Mesenchymal stem cell (in vitro differentiated cells and primary cell): ENCODE data around the gene SYT8.
A peak's percentile ranks its signal among the peaks of the same experiment; 100 is the strongest.
"Not testable (repeated sequence)": the region's sequence is repeated elsewhere in the genome, so short reads cannot be mapped to it uniquely, and the experiment has no call there.

Experiments
- DNase-seq: peaks from one replicate; pipeline ENCODE4 v3.0.0-alpha.2; 2013
- H2AFZ ChIP-seq: one replicate; pipeline ENCODE4 v1.6.1; 2013; ENCODE audit warnings: low read depth, mild to moderate bottlenecking, control low read depth, inconsistent platforms, low read length, moderate library complexity
- H2AK5ac ChIP-seq: 2 replicates; pipeline ENCODE4 v1.6.1; 2013; ENCODE audit warnings: low read length, moderate library complexity, mild to moderate bottlenecking, inconsistent platforms; ENCODE audit not compliant: severe bottlenecking
- H2BK120ac ChIP-seq: one replicate; pipeline ENCODE4 v1.6.1; 2013; ENCODE audit warnings: low read depth, mild to moderate bottlenecking, inconsistent platforms, low read length, moderate library complexity
- H2BK12ac ChIP-seq, 2 experiments: one replicate each; pipeline ENCODE4 v1.6.1; 2013; ENCODE audit warnings: inconsistent platforms in 2 of 2, low read length in 2 of 2, mild to moderate bottlenecking in 2 of 2, moderate library complexity in 2 of 2, control low read depth in 1 of 2
- H2BK15ac ChIP-seq: one replicate; pipeline ENCODE4 v1.6.1; 2013; ENCODE audit warnings: mild to moderate bottlenecking, low read depth, inconsistent platforms; ENCODE audit not compliant: poor library complexity, severe bottlenecking
- H2BK5ac ChIP-seq: 2 replicates; pipeline ENCODE4 v1.6.1; 2013; ENCODE audit warnings: low read depth, mild to moderate bottlenecking, low read length, control low read depth, inconsistent platforms; ENCODE audit not compliant: poor library complexity, severe bottlenecking
- H3K14ac ChIP-seq, 2 experiments: one replicate each; pipeline ENCODE4 v1.6.1; 2013; ENCODE audit warnings: inconsistent platforms in 2 of 2, low read length in 2 of 2, control low read depth in 1 of 2, mild to moderate bottlenecking in 1 of 2, moderate library complexity in 1 of 2
- H3K18ac ChIP-seq, 2 experiments: one replicate each; pipeline ENCODE4 v1.6.1; 2013; ENCODE audit warnings: inconsistent platforms in 2 of 2, low read length in 2 of 2, control low read depth in 1 of 2, low read depth in 1 of 2, mild to moderate bottlenecking in 1 of 2
- H3K23ac ChIP-seq, 2 experiments: one replicate each; pipeline ENCODE4 v1.6.1; 2013; ENCODE audit warnings: inconsistent platforms in 2 of 2, low read length in 2 of 2, mild to moderate bottlenecking in 2 of 2, moderate library complexity in 2 of 2, control low read depth in 1 of 2
- H3K27ac ChIP-seq: 2 replicates; pipeline ENCODE4 v1.5.1; 2013; ENCODE audit warnings: mild to moderate bottlenecking, moderate library complexity, low read length, control low read depth, inconsistent platforms; ENCODE audit not compliant: poor library complexity, severe bottlenecking
- H3K27me3 ChIP-seq, 2 experiments: 2 replicates each; pipeline versions ENCODE4 v1.6.1 to v1.7.0; 2013; ENCODE audit warnings: low read length in 2 of 2, mild to moderate bottlenecking in 2 of 2, moderate library complexity in 2 of 2, control low read depth in 1 of 2, inconsistent platforms in 1 of 2; ENCODE audit not compliant: control insufficient read depth in 1 of 2, insufficient read depth in 1 of 2
- H3K36me3 ChIP-seq, 2 experiments: 2 replicates each; pipeline versions ENCODE4 v1.6.1 to v1.7.0; 2013; ENCODE audit warnings: low read length in 2 of 2, control low read depth in 1 of 2, inconsistent platforms in 1 of 2, low read depth in 1 of 2, mild to moderate bottlenecking in 1 of 2; ENCODE audit not compliant: insufficient read depth in 2 of 2, control insufficient read depth in 1 of 2
- H3K4ac ChIP-seq, 2 experiments: one replicate each; pipeline ENCODE4 v1.6.1; 2013; ENCODE audit warnings: inconsistent platforms in 2 of 2, low read length in 2 of 2, mild to moderate bottlenecking in 2 of 2, moderate library complexity in 2 of 2, control low read depth in 1 of 2, low read depth in 1 of 2
- H3K4me1 ChIP-seq: 2 replicates; pipeline ENCODE4 v1.6.1; 2013; ENCODE audit warnings: low read depth, low read length, control low read depth; ENCODE audit not compliant: control insufficient read depth, insufficient read depth
- H3K4me2 ChIP-seq: 2 replicates; pipeline ENCODE4 v1.6.1; 2013; ENCODE audit warnings: low read length, mild to moderate bottlenecking, inconsistent platforms; ENCODE audit not compliant: poor library complexity, severe bottlenecking
- H3K4me3 ChIP-seq, 2 experiments: 2 replicates each; pipeline versions ENCODE4 v1.5.1 to v1.7.0; 2013; ENCODE audit warnings: low read length in 2 of 2, mild to moderate bottlenecking in 2 of 2, control low read depth in 1 of 2, low read depth in 1 of 2; ENCODE audit not compliant: insufficient read depth in 1 of 2
- H3K79me1 ChIP-seq: replicated peaks from 2 replicates; pipeline ENCODE4 v1.6.1; 2013; ENCODE audit warnings: mild to moderate bottlenecking, control low read depth, low read length, inconsistent platforms; ENCODE audit not compliant: poor library complexity, severe bottlenecking
- H3K9ac ChIP-seq: 2 replicates; pipeline ENCODE4 v1.7.0; 2013; ENCODE audit warnings: mild to moderate bottlenecking, low read length, moderate library complexity
- H3K9me3 ChIP-seq: 2 replicates; pipeline ENCODE4 v1.7.0; 2013; ENCODE audit warnings: mild to moderate bottlenecking, low read length; ENCODE audit not compliant: control insufficient read depth
- H4K8ac ChIP-seq: one replicate; pipeline ENCODE4 v1.6.1; 2013; ENCODE audit warnings: inconsistent platforms, mild to moderate bottlenecking, low read length, moderate library complexity
- H4K91ac ChIP-seq: one replicate; pipeline ENCODE4 v1.6.1; 2013; ENCODE audit warnings: mild to moderate bottlenecking, low read length, inconsistent platforms
- WGBS: methylation state at CpG from one replicate; pipeline ENCODE4 v1.1.7; 2013; ENCODE audit warnings: mixed read lengths; 5-methylcytosine and 5-hydroxymethylcytosine counted together

Gene SYT8

DNA sequence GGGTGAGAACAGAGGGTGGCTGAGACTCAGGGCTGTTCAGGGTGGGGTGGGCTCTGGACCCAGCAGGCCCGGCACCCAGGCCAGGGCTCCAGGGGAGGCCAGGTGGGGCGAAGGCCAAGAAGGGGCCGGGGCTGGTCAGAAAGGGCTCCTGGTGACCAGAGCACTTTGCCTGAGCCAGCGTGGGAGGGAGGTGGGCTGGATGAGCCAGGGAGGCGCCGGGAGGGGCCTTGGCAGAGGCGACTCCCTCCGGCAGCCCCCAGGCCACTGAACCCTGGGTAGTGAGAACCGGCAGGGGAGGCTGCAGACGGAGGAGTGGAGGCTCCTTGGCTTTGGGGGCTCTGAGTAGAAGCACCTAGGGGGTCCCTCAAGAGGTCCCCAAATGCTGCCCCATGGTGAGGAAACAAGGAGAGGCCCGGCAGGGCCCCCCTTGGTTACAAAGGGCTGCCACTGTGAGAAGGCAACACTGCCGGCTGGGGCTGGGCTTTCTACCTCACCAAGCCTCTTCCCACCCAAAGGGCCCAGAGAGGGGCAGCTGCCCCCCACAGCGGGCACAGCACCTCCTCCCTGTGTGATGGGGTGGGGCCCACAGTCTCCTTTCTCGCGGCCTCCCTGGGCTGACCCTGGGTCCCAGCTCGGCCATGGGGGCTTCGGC is 39.8 kb downstream of the SYT8 start:
- Histone ChIP-seq H3K4me1 (peaks cover 74% of the 10 kb centered on the region), H4K8ac (peak overlapping the region; percentile 27), H2BK5ac (peak overlapping the region; percentile 32), H2AK5ac (peak overlapping the region; percentile 45), H3K9ac (peak overlapping the region; percentile 77), H2BK12ac (peak overlapping the region; percentile 42 to 48), H3K18ac (peak overlapping the region in 1 of 2 experiments; percentile 95), H4K91ac (peak overlapping the region; percentile 82), H3K27me3 (peaks cover 0 to 13% of the 10 kb centered on the region in 2 experiments), H3K14ac (peak overlapping the region in 1 of 2 experiments; percentile 12), H3K4ac (peak overlapping the region; percentile 9 to 60), H3K4me3 (peak overlapping the region in 1 of 2 experiments; percentile 53), H2BK15ac (peak overlapping the region; percentile 33), H2BK120ac (peak overlapping the region; percentile 50)
- not testable (repeated sequence) for H3K4me2 ChIP-seq, H3K23ac ChIP-seq, H2AFZ ChIP-seq, H3K36me3 ChIP-seq, H3K9me3 ChIP-seq, H3K79me1 ChIP-seq, DNase-seq, H3K27ac ChIP-seq
- 89% methylated on average over 17 of the region's 17 CpGs for WGBS

- peaks cover 0 to 6% of the 10 kb centered on the region in 2 experiments for H3K27me3 ChIP-seq
Observed at GRCh38 chr11:1875093-1875850, 40.5 kb downstream of the SYT8 start.

GRCh38 chr11:1875851-1876301 is 41.1 kb downstream of the SYT8 start:
- Histone ChIP-seq H2BK12ac (peak overlapping the region in 1 of 2 experiments; percentile 99), H3K9ac (peak overlapping the region; percentile 77), H4K91ac (peak overlapping the region; percentile 94), H3K18ac (peak overlapping the region in 1 of 2 experiments; percentile 95), H3K14ac (peak overlapping the region in 1 of 2 experiments; percentile 79), H3K4me3 (peak overlapping the region in 1 of 2 experiments; percentile 58), H2BK120ac (peak overlapping the region; percentile 75), H4K8ac (peak overlapping the region; percentile 92), H3K4ac (peak overlapping the region; percentile 42 to 89), H3K4me1 (peaks cover 82% of the 10 kb centered on the region), H2BK15ac (peak overlapping the region; percentile 15)
- H3K9me3 ChIP-seq, H2AK5ac ChIP-seq, H3K27ac ChIP-seq, H3K23ac ChIP-seq, H3K27me3 ChIP-seq, H2BK5ac ChIP-seq, H2AFZ ChIP-seq, H3K79me1 ChIP-seq, DNase-seq, H3K36me3 ChIP-seq, H3K4me2 ChIP-seq: not testable (repeated sequence)
- 79% methylated on average over 13 of the region's 13 CpGs for WGBS

More at GRCh38 chr11:1875093-1875850, 40.5 kb downstream of the SYT8 start:
- Histone ChIP-seq H3K14ac (peak overlapping the region in 1 of 2 experiments; percentile 71), H3K4ac (peak overlapping the region; percentile 9 to 60), H2BK5ac (peak overlapping the region; percentile 81), H2BK12ac (peak overlapping the region; percentile 42 to 90), H3K18ac (peak overlapping the region; percentile 63 to 95), H2BK120ac (peak overlapping the region; percentile 50), H3K79me1 (peaks cover 2% of the 10 kb centered on the region), H4K91ac (peak overlapping the region; percentile 94), H3K4me1 (peaks cover 81% of the 10 kb centered on the region), H3K9me3 (no peaks in the 10 kb centered on the region), H3K23ac (no peak overlapping the region), H3K4me3 (peak overlapping the region in 1 of 2 experiments; percentile 61), H3K4me2 (no peak overlapping the region), H3K9ac (peak overlapping the region; percentile 77), H3K27ac (no peak overlapping the region), H2BK15ac (peak overlapping the region; percentile 33), H3K36me3 (no peaks in the 10 kb centered on the region), H2AK5ac (peak overlapping the region; percentile 45), H2AFZ (no peak overlapping the region), H4K8ac (peak overlapping the region; percentile 59)
- DNase-seq, result no peak
- WGBS, result 78% methylated on average over 24 of the region's 28 CpGs
